HEK293T (cell line): Measurements from ENCODE around the gene GNA12.
"Not testable (repeated sequence)": the region's sequence is repeated elsewhere in the genome, so short reads cannot be mapped to it uniquely, and the experiment has no call there.

Experiments used
- CTCF ChIA-PET: fragments of 350-600 bp; formaldehyde crosslinking; extraction: SDS; loops from one replicate; lab custom pipeline; 2021; ENCODE audit warnings: antibody characterized with exemption, inconsistent platforms; lab: Yijun Ruan, JAX
- POLR2A ChIA-PET: fragments of 350-600 bp; formaldehyde crosslinking; extraction: SDS; loops from one replicate; lab custom pipeline; 2020; ENCODE audit warnings: antibody characterized with exemption, inconsistent platforms; lab: Yijun Ruan, JAX
- DNase-seq: peaks from one replicate; pipeline ENCODE4 v3.0.0; 2012; ENCODE audit warnings: mixed read lengths; ENCODE audit errors: extremely low spot score
- ARNT ChIP-seq: fragments of 450-650 bp; IDR thresholded peaks from 2 replicates; pipeline ENCODE4 v1.6.1; 2017; ENCODE audit warnings: mild to moderate bottlenecking
- BHLHE40 ChIP-seq: fragments of 450-650 bp; IDR thresholded peaks from 2 replicates; pipeline ENCODE4 v1.6.1; 2016; ENCODE audit warnings: mild to moderate bottlenecking, moderate library complexity, borderline replicate concordance
- CTBP1 ChIP-seq: fragments of 450-650 bp; IDR thresholded peaks from 2 replicates; pipeline ENCODE4 v1.6.1; 2016; ENCODE audit warnings: borderline replicate concordance
- ELF4 ChIP-seq: fragments of 450-650 bp; IDR thresholded peaks from 2 replicates; pipeline ENCODE4 v1.6.1; 2017; ENCODE audit warnings: antibody characterized with exemption
- FOXA1 ChIP-seq: fragments of 450-650 bp; IDR thresholded peaks from 2 replicates; pipeline ENCODE4 v1.6.1; 2016; ENCODE audit warnings: mild to moderate bottlenecking
- FOXK2 ChIP-seq: fragments of 450-650 bp; IDR thresholded peaks from 2 replicates; pipeline ENCODE4 v1.6.1; 2016; ENCODE audit warnings: mild to moderate bottlenecking
- FOXM1 ChIP-seq: fragments of 450-650 bp; IDR thresholded peaks from 2 replicates; pipeline ENCODE4 v1.6.1; 2017; ENCODE audit warnings: mild to moderate bottlenecking, borderline replicate concordance
- HDGF ChIP-seq: fragments of 450-650 bp; IDR thresholded peaks from 2 replicates; pipeline ENCODE4 v1.6.1; 2017; ENCODE audit warnings: antibody characterized with exemption, borderline replicate concordance
- L3MBTL2 ChIP-seq: fragments of 450-650 bp; conservative IDR thresholded peaks from 2 replicates; pipeline ENCODE4 v1.6.1; 2016; ENCODE audit warnings: mild to moderate bottlenecking
- LEF1 ChIP-seq: fragments of 450-650 bp; IDR thresholded peaks from 2 replicates; pipeline ENCODE4 v1.6.1; 2017; ENCODE audit warnings: mild to moderate bottlenecking, borderline replicate concordance
- NFRKB ChIP-seq: fragments of 450-650 bp; IDR thresholded peaks from 2 replicates; pipeline ENCODE4 v1.6.1; 2016; ENCODE audit warnings: mild to moderate bottlenecking, moderate library complexity
- SP1 ChIP-seq: fragments of 450-650 bp; IDR thresholded peaks from 2 replicates; pipeline ENCODE4 v1.6.1; 2017
- SUZ12 ChIP-seq: fragments of 450-650 bp; IDR thresholded peaks from 2 replicates; pipeline ENCODE4 v1.6.1; 2016; ENCODE audit warnings: mild to moderate bottlenecking
- TARDBP ChIP-seq: fragments of 450-650 bp; IDR thresholded peaks from 2 replicates; pipeline ENCODE4 v1.6.1; 2016
- ZNF384 ChIP-seq: fragments of 450-650 bp; IDR thresholded peaks from 2 replicates; pipeline ENCODE4 v1.6.1; 2016
- TF ChIP-seq, protein P1 (sequence below): fragments of 450-650 bp; IDR thresholded peaks from 2 replicates; pipeline ENCODE4 v1.6.1; 2016

Gene GNA12

DNA sequence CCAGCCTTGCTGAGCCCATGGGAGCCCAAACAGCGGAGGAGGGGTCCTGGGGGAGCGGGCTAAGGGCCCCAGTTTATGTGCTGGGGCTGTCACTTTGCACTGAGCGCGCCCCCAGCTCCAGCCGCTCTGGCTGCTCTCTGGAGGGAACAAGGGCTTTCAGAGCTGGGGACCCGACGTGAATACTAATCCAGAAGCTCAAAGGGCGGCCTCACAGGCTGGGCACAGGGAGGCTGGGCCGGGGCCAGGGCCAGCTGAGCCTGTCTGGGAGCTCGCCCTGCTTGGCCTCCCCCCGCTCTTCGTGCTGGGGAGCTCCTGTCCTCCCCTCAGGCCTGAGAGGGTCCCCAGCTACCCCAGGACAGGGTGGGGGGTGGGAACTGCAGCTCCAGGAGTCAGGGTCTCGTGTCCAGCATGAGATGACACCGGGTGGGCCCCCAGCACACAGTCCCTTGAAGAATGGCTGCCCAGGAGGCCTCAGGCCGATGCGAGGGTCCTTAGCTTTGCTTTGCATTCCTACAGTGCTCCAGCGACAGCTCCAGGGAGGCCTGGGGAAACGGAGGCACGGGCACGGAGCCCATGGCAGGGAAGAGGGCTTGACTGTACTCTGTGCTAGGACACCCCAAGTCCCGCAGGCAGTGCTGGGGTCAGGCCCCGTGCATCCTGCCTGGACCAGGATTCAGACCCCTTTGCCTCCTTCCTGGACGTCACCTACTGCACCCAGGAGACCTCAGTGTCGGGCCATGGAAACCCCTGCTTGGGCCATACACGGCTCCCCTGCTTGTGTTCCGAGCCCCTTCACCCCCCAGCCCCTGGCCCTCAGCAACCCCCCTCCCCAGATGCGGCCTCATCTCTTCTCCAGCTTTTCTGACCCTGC, 161.9 kb downstream of the GNA12 start:
- no peak for TF ChIP-seq L3MBTL2
- TF ChIP-seq FOXM1, result no peak
- TF ChIP-seq ARNT, result no peak
- TF ChIP-seq NFRKB, result no peak
- no peak for TF ChIP-seq CTBP1
- TF ChIP-seq FOXA1, result no peak
- TF ChIP-seq, protein P1, sequence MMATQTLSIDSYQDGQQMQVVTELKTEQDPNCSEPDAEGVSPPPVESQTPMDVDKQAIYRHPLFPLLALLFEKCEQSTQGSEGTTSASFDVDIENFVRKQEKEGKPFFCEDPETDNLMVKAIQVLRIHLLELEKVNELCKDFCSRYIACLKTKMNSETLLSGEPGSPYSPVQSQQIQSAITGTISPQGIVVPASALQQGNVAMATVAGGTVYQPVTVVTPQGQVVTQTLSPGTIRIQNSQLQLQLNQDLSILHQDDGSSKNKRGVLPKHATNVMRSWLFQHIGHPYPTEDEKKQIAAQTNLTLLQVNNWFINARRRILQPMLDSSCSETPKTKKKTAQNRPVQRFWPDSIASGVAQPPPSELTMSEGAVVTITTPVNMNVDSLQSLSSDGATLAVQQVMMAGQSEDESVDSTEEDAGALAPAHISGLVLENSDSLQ, result no peak
- no peak for TF ChIP-seq HDGF
- TF ChIP-seq FOXK2, result no peak
- TF ChIP-seq LEF1, result no peak
- no peak for TF ChIP-seq ELF4
- TF ChIP-seq TARDBP, result no peak
- no peak for TF ChIP-seq BHLHE40
- ChIA-PET CTCF (interaction anchor here (0.5 to 1.9 kb wide), 4 partner anchors 11 to 61 kb away, joined by 3 to 8 read pairs (median 6); no protein-coding TSS in a partner anchor), POLR2A (no interaction called here)
- no peak for DNase-seq

DNA sequence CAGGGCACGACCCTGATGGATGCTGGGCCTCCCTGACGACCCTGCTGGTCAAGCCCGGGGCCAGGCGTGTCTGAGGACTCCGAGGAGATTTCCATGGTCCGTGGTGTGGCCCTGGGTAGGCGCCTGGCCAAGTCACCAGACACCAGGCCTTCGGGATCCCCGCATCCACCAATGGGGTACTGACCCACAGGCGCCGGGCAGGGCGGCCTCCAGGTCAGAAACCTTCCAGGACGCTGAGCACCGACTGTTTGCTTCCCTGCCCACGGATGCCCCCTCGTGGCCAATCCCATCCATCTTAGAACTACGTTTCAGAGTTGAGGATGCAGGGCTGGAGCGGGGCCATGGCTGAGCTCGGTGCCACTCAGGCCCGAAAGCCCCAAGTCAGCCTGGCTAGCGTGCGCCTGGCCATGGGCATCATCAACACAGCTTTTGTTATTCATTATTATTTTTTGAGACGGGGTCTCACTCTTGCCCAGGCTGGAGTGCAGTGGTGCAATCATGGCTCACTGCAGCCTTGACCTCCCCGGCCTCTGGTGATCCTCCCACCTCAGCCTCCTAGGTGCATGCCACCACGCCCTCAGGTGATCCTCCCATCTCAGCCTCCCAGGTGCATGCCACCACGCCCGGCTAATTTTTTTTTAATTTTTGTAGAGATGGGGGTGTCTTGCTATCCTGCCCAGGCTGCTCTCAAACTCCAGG, 163.2 kb downstream of the GNA12 start:
- peak; percentile 82 for DNase-seq
- TF ChIP-seq, protein P1, result no peak
- no peak for TF ChIP-seq FOXK2
- no peak for TF ChIP-seq FOXM1
- no peak for TF ChIP-seq NFRKB
- TF ChIP-seq FOXA1, result no peak
- no peak for TF ChIP-seq SP1
- TF ChIP-seq SUZ12, result no peak
- TF ChIP-seq TARDBP, result no peak
- TF ChIP-seq CTBP1, result no peak
- no peak for TF ChIP-seq ARNT
- POLR2A ChIA-PET, result no interaction called here
- CTCF ChIA-PET, result interaction anchor here (0.5 to 1.9 kb wide), 16 partner anchors 8 to 926 kb away, joined by 3 to 8 read pairs (median 4); partner anchors contain the start of gene BRAT1

DNA sequence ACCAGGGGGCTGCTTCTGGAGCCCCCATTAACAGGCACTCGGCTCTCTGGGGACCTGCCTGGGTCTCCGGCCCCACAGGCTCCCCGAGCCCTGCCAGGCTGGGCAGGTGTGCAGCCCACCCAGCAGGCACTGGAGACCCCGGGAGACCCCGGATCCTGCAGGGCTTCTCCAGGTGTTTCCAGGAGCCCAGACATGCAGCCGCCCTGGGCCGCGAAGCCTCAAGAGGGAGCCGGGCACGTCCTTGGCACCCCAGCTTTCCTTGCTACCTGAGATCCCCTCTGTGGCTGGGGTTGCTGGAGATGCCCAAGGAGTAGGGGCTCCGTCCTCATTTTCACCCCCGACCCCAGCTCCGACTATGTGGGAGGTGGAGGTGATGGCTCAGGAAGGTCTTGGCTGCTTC, 163.9 kb downstream of the GNA12 start:
- ChIA-PET CTCF (interaction anchor here (0.6 to 1.8 kb wide), 8 partner anchors 11 to 229 kb away, joined by 3 to 7 read pairs (median 4); no protein-coding TSS in a partner anchor), POLR2A (no interaction called here)
- TF ChIP-seq BHLHE40 (no peak), CTBP1 (no peak), NFRKB (no peak), SP1 (no peak), ZNF384 (no peak), SUZ12 (no peak), ARNT (no peak), LEF1 (no peak), HDGF (no peak), TARDBP (no peak), FOXK2 (no peak)
- TF ChIP-seq, protein P1, result no peak
- DNase-seq, result no peak

DNA sequence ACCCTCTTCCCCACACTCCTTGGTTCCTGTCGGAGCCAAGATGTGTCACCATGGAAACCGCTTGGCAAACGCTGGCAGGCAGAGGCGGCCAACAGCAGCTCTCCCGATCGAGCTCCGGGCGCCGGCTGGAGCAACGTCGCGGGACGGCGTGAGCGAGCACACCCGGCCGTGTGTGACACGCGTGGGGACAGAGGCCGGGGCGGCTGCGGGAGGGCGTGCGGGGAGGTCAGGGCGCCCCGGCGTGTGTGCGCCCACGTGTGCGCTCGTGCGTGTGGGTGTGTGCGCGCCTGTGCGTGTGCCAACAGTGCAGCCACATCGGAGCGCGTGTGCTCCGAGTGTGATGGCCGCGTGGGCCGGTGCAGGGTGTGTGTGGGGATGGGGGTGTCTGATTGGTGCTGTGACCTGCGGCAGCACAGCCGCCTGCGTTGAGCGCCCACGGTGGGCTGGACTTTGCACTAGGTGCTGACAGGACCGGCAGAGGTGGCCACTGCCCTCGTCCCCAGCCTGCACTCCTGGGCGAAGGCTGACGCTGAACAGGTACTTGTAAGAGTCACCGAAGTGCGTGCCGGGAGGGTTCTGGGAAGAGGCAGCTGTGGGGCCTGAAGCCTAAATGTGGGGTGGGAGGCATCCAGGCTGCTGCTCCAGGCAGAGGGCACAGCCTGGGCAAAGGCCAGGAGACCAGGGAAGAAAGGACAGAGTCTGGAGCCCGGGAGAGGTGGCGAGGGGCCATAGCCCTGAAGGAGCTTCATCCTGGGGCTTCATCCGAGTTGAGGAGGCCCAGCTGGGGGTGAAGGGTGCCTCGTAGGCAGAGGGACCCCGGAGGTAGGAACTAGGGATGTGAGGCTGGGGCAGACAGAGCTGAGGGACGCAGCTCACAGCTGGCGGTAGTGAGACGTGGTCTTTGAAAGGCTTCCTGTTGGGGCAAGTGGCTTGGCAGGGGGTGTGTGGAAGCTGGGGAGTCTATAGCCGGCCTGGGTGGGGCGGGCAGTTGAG, 164.7 kb downstream of the GNA12 start:
- CTCF ChIA-PET, result interaction anchor here (0.6 to 1.8 kb wide), 4 partner anchors 12 to 211 kb away, joined by 3 to 7 read pairs (median 4); no protein-coding TSS in a partner anchor
- POLR2A ChIA-PET, DNase-seq: not testable (repeated sequence)

DNA sequence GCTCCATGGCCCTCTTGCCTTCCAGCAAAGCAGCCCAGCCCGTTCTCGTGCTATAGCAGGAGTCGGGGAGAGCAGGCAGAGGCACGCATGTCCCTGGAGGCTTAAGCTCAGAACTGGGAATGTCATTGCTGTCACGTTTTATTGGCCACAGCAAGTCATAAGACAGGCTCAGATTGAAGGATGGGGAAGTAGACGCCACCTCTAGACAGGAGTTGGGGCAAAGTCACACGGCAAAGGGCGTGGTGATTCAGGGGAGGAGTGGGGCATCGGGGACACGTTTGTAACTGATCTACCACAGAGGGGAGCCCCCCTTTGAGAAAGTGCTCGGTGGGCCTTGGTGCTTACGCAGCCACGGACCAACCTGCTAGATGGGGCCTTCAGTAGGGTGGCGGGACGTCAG, 165.7 kb downstream of the GNA12 start:
- POLR2A ChIA-PET, DNase-seq, CTCF ChIA-PET: not testable (repeated sequence)
